ENCODE measurements around the gene RNU7-1.
"Not testable (repeated sequence)": the region's sequence is repeated elsewhere in the genome, so short reads cannot be mapped to it uniquely, and the experiment has no call there.

The RNU7-1 gene

GRCh38 chr12:6943722-6944380 is at the start of gene RNU7-1, which contains the start of gene C12orf57:
Gene RNU7-1, plus strand, starts transcription at chr12:6943816.
Gene C12orf57, plus strand, starts transcription at chr12:6944022. Its CDS starts 100 bp downstream, at chr12:6944122.
- peak; percentile 70 to 77 for ATAC-seq

GRCh38 chr12:6894321-6894720 is 49.3 kb upstream of the RNU7-1 start:
- ATAC-seq = no peak

- ATAC-seq = no peak
These were observed 46.7 kb upstream of the RNU7-1 start for GRCh38 chr12:6896846-6897435.

DNA sequence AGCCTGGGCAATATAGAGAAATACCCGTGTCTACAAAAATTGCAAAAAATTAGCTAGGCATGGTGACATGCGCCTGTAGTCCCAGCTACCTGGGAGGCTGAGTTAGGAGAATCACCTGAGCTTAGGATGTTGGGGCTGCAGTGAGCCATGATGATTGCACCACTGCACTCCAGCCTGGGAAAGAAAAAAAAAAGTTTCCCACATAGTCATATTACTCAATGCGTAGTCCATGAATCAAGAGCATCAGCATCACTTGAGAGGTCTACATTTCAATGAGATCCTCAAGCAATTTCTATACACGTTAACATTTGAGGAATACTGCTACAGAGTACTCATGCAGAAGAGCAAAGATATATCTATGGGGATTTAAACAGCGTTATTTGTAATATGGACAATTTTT is 44.2 kb upstream of the RNU7-1 start:
- no peak for ATAC-seq

- ATAC-seq = no peak
These were observed 43.6 kb upstream of the RNU7-1 start for GRCh38 chr12:6899837-6900519.

GRCh38 chr12:6902448-6902847 is 41.2 kb upstream of the RNU7-1 start:
- no peak for ATAC-seq

DNA sequence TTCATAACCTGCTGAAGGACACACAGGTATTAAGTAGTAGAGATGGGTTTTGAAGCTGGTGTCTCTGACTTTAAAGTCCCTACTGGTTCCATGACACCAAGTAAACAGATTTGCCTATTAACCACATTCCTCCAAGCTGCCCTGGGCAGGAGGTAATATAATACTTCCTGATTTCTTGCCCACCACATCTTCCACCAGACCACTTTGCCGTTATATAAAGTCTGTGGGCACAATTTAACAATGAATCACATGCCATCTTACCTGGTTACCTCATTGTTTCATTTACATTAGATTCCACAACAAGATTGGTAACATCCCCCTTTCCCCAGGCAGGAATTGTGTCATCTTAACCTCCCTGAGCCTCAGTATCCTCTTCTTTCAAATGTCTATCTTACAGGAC is 39.9 kb upstream of the RNU7-1 start:
- ATAC-seq = no peak

GRCh38 chr12:6904280-6905276 is 39.0 kb upstream of the RNU7-1 start, which contains the start of gene LRRC23:
Gene LRRC23, plus strand, starts transcription at chr12:6904822. Its CDS starts 812 bp downstream, at chr12:6905634.
- peak; percentile 98 to 99 for ATAC-seq

DNA sequence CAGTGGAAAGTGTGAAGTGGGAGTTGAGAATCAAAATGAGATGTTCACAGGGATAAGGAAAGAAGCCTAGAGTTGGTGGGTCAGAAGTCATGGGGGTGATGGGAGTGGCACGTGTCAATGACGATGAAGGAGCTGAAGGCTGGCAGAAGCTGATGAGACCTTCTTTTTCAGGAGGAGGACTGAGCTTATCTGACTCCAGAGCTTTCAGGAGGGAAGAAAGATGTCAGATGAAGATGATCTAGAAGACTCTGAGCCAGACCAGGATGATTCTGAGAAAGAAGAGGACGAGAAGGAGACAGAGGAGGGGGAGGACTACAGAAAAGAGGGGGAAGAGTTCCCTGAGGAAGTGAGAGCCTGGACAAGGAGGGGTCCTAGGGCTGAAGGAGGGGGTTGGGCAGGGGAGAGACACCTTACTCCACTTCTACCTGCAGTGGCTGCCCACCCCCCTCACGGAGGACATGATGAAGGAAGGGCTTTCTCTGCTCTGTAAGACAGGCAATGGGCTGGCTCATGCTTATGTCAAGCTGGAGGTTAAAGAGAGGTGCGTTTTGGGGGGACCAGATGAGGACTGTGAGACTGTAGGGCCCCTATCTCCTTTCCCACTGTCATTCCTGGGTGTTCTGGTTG is 38.1 kb upstream of the RNU7-1 start:
- ATAC-seq = no peak

- ATAC-seq = not testable (repeated sequence)
These were observed 35.5 kb upstream of the RNU7-1 start for GRCh38 chr12:6908141-6908540.

DNA sequence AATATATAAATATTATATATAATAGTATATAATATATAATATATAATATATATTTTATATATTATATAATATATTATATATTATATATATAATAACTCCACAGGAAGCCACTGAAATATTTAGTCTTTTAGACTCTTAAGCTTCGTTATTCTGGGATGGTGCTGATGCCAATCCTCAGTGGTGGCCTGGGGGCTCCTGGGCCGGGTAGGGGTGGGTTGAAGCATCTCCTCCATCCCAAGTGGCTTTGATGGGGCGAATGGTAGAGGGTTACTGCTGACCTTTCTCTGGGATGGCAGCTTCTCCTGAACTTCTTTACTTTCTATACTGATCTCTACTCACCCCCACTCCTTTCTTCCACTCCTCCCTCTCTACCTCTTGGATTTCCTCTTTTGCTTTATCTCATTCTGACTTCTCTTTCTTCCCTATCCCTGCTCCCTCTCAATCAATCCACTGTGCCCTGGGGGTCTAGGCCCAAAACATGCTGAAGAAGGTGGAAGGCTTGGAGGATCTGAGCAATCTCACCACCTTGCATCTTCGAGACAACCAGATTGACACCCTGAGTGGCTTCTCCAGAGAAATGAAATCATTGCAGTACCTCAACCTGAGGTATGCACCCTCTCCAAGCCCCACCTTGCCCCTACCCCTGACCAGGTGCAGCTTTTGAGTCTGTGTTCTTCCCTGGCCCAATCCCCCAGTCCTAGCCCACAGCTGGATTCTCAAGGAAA is 34.0 kb upstream of the RNU7-1 start:
- no peak for ATAC-seq

DNA sequence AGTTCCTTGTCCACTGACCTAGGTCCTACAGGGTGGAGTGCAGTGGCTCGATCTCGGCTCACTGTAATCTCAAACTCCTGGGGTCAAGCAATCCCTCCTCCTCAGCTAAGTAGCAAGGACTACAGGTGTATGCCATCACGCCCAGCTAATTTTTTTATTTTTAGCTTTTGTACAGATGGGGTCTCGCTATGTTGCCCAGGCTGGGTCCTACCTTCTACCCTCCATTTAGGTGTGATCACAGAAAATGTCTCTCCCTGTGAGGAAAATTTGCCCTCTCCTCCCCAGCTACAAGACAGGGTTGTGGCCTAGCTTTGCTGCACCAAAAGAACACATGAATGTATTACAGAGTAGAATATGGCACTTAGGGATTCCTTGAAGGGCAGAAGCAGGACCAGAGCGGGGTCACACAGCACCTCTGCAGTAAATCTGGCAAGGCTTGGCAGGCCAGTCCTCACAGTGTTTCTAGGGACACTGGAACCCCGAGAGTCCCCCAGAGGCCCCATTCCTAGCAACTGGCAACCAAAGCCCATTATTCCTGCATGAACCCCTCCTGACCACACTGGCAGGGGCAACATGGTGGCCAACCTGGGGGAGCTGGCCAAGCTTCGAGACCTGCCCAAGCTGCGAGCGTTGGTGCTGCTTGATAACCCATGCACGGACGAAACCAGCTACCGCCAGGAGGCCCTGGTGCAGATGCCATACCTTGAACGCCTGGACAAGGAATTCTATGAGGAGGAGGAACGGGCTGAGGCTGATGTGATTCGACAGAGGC is 31.3 kb upstream of the RNU7-1 start:
- ATAC-seq = no peak

DNA sequence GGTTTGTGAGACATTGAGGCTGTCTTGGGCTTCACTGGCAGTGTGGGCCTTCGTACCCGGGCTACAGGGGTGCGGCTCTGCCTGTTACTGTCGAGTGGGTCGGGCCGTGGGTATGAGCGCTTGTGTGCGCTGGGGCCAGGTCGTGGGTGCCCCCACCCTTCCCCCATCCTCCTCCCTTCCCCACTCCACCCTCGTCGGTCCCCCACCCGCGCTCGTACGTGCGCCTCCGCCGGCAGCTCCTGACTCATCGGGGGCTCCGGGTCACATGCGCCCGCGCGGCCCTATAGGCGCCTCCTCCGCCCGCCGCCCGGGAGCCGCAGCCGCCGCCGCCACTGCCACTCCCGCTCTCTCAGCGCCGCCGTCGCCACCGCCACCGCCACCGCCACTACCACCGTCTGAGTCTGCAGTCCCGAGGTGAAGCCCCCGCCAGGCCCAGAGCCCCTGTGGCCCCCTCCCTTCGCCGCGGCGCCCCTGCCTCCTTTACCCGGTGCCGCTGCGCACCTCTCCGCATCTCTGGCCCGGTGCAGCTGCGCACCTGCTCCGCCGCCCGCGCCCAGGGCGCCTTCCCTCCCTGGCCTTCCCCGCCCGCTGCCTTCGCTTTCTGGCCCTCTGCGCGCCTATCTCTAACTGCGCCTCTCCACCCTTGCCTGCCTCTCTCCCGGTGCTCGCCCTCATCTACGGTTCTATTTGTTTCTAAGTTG is 29.2 kb upstream of the RNU7-1 start, which contains the start of gene ENO2:
TSS of gene ENO2 (plus strand) at position 335 of the 701 bp plus-strand sequence. CDS start 1,253 bp downstream, outside the sequence.
- ATAC-seq = peak; percentile 96

GRCh38 chr12:6914947-6915788 is 28.4 kb upstream of the RNU7-1 start:
- ATAC-seq = peak in 1 of 2 donors; percentile 3

- no peak for ATAC-seq
These were observed 27.8 kb upstream of the RNU7-1 start for GRCh38 chr12:6915789-6916285.

DNA sequence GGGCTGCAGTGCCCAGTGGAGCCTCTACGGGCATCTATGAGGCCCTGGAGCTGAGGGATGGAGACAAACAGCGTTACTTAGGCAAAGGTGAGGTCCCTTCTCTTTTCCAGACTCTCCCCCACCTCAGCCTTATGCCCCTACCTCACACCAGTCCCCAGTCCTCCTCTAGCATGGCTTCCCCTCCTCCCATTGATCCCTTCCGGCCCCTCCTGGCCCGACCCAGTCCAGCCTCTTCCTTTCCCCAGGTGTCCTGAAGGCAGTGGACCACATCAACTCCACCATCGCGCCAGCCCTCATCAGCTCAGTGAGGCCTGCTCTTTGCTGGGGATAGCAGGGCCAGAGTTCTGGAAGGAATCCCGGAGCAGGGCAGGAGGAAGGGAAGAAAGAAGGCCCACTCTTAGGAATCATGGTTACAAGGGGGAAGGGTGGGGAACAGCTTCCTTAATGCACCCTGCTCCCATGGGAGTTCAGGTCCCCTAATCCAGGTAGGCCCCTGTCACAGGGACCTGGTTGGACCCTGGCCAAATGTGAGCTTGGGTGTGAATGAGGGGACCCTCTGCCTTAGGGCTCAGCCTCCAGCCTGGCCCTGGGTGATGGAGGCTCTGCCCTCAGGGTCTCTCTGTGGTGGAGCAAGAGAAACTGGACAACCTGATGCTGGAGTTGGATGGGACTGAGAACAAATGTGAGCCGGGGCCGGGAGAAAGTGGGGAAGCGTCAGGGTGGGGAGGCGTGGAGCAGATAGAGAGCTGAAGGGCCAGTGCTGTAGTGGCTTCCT is 27.0 kb upstream of the RNU7-1 start:
- no peak for ATAC-seq

GRCh38 chr12:6917491-6918231 is 26.0 kb upstream of the RNU7-1 start:
- no peak for ATAC-seq
